ENCODE measurements around the gene PRKAG2. TPM values are rescaled to one million over a fixed set of nuclear protein-coding genes. Genes with fewer than 3 reads are reported as not detected.

The PRKAG2 gene
- total and polyA plus RNA-seq, 2 of the 8 experiments (the other 6 are each of a cell fraction or from before 2014, with no cell fraction given) = 7.5 to 18.1 TPM

DNA sequence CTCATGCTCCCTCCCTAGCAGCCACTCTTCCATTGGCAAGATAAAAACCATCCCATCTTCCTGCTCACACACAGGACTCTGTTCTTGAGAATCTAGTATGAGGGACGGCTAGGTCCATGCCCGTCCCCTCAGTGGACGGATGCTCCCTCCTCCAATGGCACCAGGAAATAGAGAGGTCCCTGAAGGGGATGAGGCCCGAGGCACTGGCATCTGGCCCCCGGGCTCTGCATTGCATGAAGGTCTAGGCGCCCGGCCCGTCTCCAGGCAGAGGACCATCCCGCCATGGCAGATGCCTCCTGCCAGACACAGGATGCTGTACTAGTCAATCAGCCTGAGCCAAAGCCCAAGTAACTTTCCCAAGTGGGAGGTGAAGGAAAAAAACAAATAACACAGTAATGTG lies 15.0 kb downstream of the PRKAG2 start:
- Histone ChIP-seq H3K4me2 (ENCODE audit: insufficient read depth in 1 of 2, low read depth in 2 of 2, low read length in 2 of 2) (no peak overlapping the region), H4K20me1 (replicated peaks in 1 of 2; ENCODE audit: control insufficient read depth in 1 of 2, insufficient read depth in 2 of 2, low read length in 2 of 2) (no peaks in the 10 kb centered on the region), H2BK120ac (replicated peaks; ENCODE audit: low read depth, low read length) (no peak overlapping the region), H3K23ac (ENCODE audit: insufficient read length) (no peak overlapping the region), H3K79me1 (ENCODE audit: low read depth, low read length) (no peaks in the 10 kb centered on the region), H3K9me3 (ENCODE audit: insufficient read depth in 2 of 2, low read depth in 1 of 2, low read length in 1 of 2) (no peaks in the 10 kb centered on the region), H2AFZ (ENCODE audit: low read length) (no peak overlapping the region), H2AK5ac (ENCODE audit: low read depth, low read length) (no peak overlapping the region), H3K18ac (ENCODE audit: extremely low read depth, low read length) (no peak overlapping the region), H3K4ac (replicated peaks; ENCODE audit: insufficient read length, low read depth, low read length) (no peak overlapping the region), H3K14ac (ENCODE audit: insufficient read length) (no peak overlapping the region), H3K27me3 (replicated peaks in 1 of 4; ENCODE audit: control insufficient read depth in 3 of 4, extremely low read depth in 1 of 4, insufficient read depth in 3 of 4, low read length in 3 of 4) (no peaks in the 10 kb centered on the region), H3K56ac (replicated peaks; ENCODE audit: insufficient read length, low read depth, low read length) (no peak overlapping the region), H3K4me3 (ENCODE audit: extremely low read depth in 1 of 4, insufficient read depth in 2 of 4, low read depth in 3 of 4, low read length in 4 of 4) (no peak overlapping the region), H3K23me2 (ENCODE audit: low read depth, low read length) (no peaks in the 10 kb centered on the region), H3K79me2 (ENCODE audit: control insufficient read depth in 1 of 2, insufficient read depth in 2 of 2, low read length in 2 of 2) (no peaks in the 10 kb centered on the region), H3K36me3 (ENCODE audit: control insufficient read depth in 2 of 4, insufficient read depth in 4 of 4, low read length in 3 of 4) (no peaks in the 10 kb centered on the region), H2BK12ac (ENCODE audit: low read depth, low read length) (no peak overlapping the region), H3K27ac (ENCODE audit: low read depth, low read length) (no peak overlapping the region), H2BK5ac (ENCODE audit: low read depth, low read length) (no peak overlapping the region), H3K4me1 (replicated peaks in 1 of 4; ENCODE audit: control insufficient read depth in 3 of 4, insufficient read depth in 4 of 4, low read length in 3 of 4) (no peaks in the 10 kb centered on the region), H4K5ac (ENCODE audit: insufficient read length, low read depth, low read length) (no peak overlapping the region), H3K9ac (replicated peaks in 1 of 4; ENCODE audit: extremely low read depth in 1 of 4, low read depth in 3 of 4, low read length in 3 of 4) (no peak overlapping the region), H4K8ac (ENCODE audit: extremely low read depth, insufficient read depth, low read length) (no peak overlapping the region), H4K91ac (replicated peaks; ENCODE audit: insufficient read length, low read length) (no peak overlapping the region), H2BK15ac (ENCODE audit: low read length) (no peak overlapping the region), H2BK20ac (ENCODE audit: low read length) (no peak overlapping the region)
- ChIA-PET CTCF (ENCODE audit: partially characterized antibody) (interaction anchor here (0.7 to 2.7 kb wide), 5 partner anchors 10 to 180 kb away, joined by 3 to 12 read pairs (median 3); no protein-coding TSS in a partner anchor), POLR2A (ENCODE audit: partially characterized antibody) (no interaction called here)
- FAIRE-seq = no peak
- DNase-seq (ENCODE audit: low read depth in 1 of 2, low spot score in 2 of 2) = no peak
- 93% methylated on average over 9 of the region's 9 CpGs; no CpG with 5 or more reads in 1 of the 2 experiments for WGBS, 2 experiments (ENCODE audit: extremely low coverage in 1 of 2, insufficient coverage in 1 of 2, insufficient read length in 1 of 2, insufficient replicate concordance in 2 of 2, low coverage in 1 of 2, low lambda C conversion rate in 2 of 2, missing lambda C conversion rate in 1 of 2)
- no peak for TF ChIP-seq HDAC2 (IDR thresholded peaks at IDR 0.05; ENCODE audit: borderline replicate concordance in 1 of 2, low read depth in 2 of 2, low read length in 2 of 2)
- no peak for TF ChIP-seq SIX5 (IDR thresholded peaks at IDR 0.05; ENCODE audit: low read depth, low read length)
- no peak for TF ChIP-seq POLR2A (IDR thresholded peaks at IDR 0.05; ENCODE audit: control extremely low read depth in 1 of 2, low read depth in 2 of 2, low read length in 2 of 2)
- TF ChIP-seq SUZ12 (IDR thresholded peaks at IDR 0.05; ENCODE audit: low read length) = no peak
- TF ChIP-seq EGR1 (IDR thresholded peaks at IDR 0.05; ENCODE audit: borderline replicate concordance, low read depth, low read length) = no peak
- TF ChIP-seq, protein P1, sequence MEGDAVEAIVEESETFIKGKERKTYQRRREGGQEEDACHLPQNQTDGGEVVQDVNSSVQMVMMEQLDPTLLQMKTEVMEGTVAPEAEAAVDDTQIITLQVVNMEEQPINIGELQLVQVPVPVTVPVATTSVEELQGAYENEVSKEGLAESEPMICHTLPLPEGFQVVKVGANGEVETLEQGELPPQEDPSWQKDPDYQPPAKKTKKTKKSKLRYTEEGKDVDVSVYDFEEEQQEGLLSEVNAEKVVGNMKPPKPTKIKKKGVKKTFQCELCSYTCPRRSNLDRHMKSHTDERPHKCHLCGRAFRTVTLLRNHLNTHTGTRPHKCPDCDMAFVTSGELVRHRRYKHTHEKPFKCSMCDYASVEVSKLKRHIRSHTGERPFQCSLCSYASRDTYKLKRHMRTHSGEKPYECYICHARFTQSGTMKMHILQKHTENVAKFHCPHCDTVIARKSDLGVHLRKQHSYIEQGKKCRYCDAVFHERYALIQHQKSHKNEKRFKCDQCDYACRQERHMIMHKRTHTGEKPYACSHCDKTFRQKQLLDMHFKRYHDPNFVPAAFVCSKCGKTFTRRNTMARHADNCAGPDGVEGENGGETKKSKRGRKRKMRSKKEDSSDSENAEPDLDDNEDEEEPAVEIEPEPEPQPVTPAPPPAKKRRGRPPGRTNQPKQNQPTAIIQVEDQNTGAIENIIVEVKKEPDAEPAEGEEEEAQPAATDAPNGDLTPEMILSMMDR (IDR thresholded peaks at IDR 0.05; ENCODE audit: control extremely low read depth in 1 of 3, insufficient read depth in 1 of 3, low read depth in 1 of 3, low read length in 3 of 3) = no peak
- no peak for TF ChIP-seq ZNF274 (IDR thresholded peaks at IDR 0.05; ENCODE audit: borderline replicate concordance, extremely low read depth, low read length)
- TF ChIP-seq SIN3A (conservative IDR thresholded peaks at IDR 0.05 in 1 of 2, IDR thresholded peaks at IDR 0.05 in 1 of 2; ENCODE audit: low read depth in 1 of 2, low read length in 2 of 2) = no peak
- TF ChIP-seq RAD21 (IDR thresholded peaks at IDR 0.05 in 1 of 2, conservative IDR thresholded peaks at IDR 0.05 in 1 of 2; ENCODE audit: low read depth in 2 of 2, low read length in 2 of 2) = no peak
- TF ChIP-seq KDM1A (IDR thresholded peaks at IDR 0.05; ENCODE audit: borderline replicate concordance, low read length) = no peak
- TF ChIP-seq GTF2F1 (IDR thresholded peaks at IDR 0.05; ENCODE audit: borderline replicate concordance, low read depth, low read length) = no peak

Measured in H1 (cell line).